H1 (cell line): ENCODE data around the gene CHAT.

Source experiments
- CBX5 ChIP-seq: fragments of 300-800, 300-1000 bp; sonication (generic); IDR thresholded peaks from 2 replicates; pipeline ENCODE4 v1.7.1; 2016; ENCODE audit warnings: antibody characterized with exemption, low read length, low read depth
- GABPA ChIP-seq: IDR thresholded peaks from 2 replicates; pipeline ENCODE4 v1.6.1; 2011; ENCODE audit warnings: mild to moderate bottlenecking, low read length, moderate library complexity, borderline replicate concordance; ENCODE audit not compliant: insufficient read depth
- JUN ChIP-seq: IDR thresholded peaks from 2 replicates; pipeline ENCODE4 v1.6.1; 2011; ENCODE audit warnings: low read depth, mild to moderate bottlenecking, improper control_type of control experiment, low read length
- NRF1 ChIP-seq: IDR thresholded peaks from 2 replicates; pipeline ENCODE4 v1.6.1; 2011; ENCODE audit warnings: mild to moderate bottlenecking, low read depth, low read length, improper control_type of control experiment
- PHF8 ChIP-seq: fragments of 200-600 bp; sonication (generic); conservative IDR thresholded peaks from 2 replicates; pipeline ENCODE4 v1.7.1; 2012; ENCODE audit warnings: low read depth, mild to moderate bottlenecking, inconsistent platforms, low read length, moderate library complexity
- RFX5 ChIP-seq: IDR thresholded peaks from 2 replicates; pipeline ENCODE4 v1.6.1; 2011; ENCODE audit warnings: low read depth, low read length, improper control_type of control experiment, borderline replicate concordance
- SIX5 ChIP-seq: IDR thresholded peaks from 2 replicates; pipeline ENCODE4 v1.6.1; 2011; ENCODE audit warnings: mild to moderate bottlenecking, low read depth, low read length
- TAF1 ChIP-seq: IDR thresholded peaks from 2 replicates; pipeline ENCODE4 v1.6.1; 2011; ENCODE audit warnings: mild to moderate bottlenecking, low read depth, low read length
- TF ChIP-seq, protein P1 (sequence below), 3 experiments: IDR thresholded peaks; 1 replicate in 2 of 3; 2 replicates in 1 of 3; pipeline versions ENCODE4 v1.5.1 to v1.6.1; 2011; ENCODE audit warnings: low read length in 3 of 3, mild to moderate bottlenecking in 3 of 3, inconsistent platforms in 2 of 3, low read depth in 1 of 3, moderate library complexity in 1 of 3; ENCODE audit not compliant: insufficient read depth in 1 of 3; ENCODE audit errors: control extremely low read depth in 1 of 3
- TF ChIP-seq, protein P2 (sequence below): IDR thresholded peaks from 2 replicates; pipeline ENCODE4 v1.6.1; 2012; ENCODE audit warnings: inconsistent platforms
- TF ChIP-seq, protein P3 (sequence below): IDR thresholded peaks from 2 replicates; pipeline ENCODE4 v1.6.1; 2011; ENCODE audit warnings: low read depth, mild to moderate bottlenecking, low read length; ENCODE audit not compliant: insufficient read depth

DNA sequence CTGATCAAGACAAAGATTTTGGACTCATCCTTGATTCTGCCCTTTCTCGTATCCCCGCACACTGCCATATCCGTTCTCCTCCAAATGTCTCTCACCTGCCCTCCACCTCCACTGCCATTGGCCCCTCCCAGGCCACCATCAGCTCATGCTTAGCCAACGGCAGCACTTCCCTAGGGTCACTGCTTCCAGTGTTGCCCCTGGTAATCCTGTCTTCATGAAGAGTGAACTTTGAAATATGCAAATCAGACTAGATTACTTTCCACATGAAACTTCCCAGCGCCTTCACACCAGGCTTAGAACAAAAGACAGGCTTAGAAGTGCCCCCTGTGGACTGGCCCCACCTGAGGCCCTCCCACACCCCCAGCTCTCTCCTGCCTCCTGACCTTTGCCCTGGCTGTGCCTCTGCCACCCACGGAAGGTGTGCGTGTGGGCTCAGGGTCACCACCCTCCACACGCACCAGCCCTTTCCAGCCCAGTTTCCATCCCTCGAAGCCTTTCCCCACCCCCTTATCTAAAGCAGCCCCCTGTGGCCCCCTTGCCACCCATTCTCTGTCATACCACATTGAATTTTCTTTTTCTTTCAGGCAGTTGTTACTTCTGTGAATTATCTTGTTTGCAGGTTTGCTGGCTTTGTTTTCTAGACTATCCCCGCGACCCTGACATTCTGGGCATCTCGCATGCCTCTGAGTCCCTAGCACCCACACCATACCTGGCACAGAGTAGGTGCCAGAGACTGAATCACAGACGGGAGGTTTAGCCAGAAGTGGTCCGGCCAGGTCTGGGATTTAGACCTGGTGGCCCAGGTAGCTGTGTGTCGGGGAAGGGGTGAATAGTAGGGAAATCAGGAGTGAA, 38.8 kb downstream of the CHAT start:
- TF ChIP-seq, protein P1, sequence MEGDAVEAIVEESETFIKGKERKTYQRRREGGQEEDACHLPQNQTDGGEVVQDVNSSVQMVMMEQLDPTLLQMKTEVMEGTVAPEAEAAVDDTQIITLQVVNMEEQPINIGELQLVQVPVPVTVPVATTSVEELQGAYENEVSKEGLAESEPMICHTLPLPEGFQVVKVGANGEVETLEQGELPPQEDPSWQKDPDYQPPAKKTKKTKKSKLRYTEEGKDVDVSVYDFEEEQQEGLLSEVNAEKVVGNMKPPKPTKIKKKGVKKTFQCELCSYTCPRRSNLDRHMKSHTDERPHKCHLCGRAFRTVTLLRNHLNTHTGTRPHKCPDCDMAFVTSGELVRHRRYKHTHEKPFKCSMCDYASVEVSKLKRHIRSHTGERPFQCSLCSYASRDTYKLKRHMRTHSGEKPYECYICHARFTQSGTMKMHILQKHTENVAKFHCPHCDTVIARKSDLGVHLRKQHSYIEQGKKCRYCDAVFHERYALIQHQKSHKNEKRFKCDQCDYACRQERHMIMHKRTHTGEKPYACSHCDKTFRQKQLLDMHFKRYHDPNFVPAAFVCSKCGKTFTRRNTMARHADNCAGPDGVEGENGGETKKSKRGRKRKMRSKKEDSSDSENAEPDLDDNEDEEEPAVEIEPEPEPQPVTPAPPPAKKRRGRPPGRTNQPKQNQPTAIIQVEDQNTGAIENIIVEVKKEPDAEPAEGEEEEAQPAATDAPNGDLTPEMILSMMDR (IDR thresholded peaks at IDR 0.05; ENCODE audit: control extremely low read depth in 1 of 3, insufficient read depth in 1 of 3, low read depth in 1 of 3, low read length in 3 of 3) = no peak
- TF ChIP-seq, protein P2, sequence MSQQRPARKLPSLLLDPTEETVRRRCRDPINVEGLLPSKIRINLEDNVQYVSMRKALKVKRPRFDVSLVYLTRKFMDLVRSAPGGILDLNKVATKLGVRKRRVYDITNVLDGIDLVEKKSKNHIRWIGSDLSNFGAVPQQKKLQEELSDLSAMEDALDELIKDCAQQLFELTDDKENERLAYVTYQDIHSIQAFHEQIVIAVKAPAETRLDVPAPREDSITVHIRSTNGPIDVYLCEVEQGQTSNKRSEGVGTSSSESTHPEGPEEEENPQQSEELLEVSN = no peak
- TF ChIP-seq GABPA (no peak), NRF1 (no peak), RFX5 (no peak), PHF8 (no peak), SIX5 (no peak), TAF1 (no peak), CBX5 (no peak), JUN (no peak)
- TF ChIP-seq, protein P3, sequence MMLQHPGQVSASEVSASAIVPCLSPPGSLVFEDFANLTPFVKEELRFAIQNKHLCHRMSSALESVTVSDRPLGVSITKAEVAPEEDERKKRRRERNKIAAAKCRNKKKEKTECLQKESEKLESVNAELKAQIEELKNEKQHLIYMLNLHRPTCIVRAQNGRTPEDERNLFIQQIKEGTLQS = no peak
